ELR (cell line): ENCODE measurements around the gene SEPTIN14.
"Not testable (repeated sequence)": the region's sequence is repeated elsewhere in the genome, so short reads cannot be mapped to it uniquely, and the experiment has no call there.

Experiments used
- DNase-seq: peaks from one replicate; pipeline ENCODE4 v3.0.0-alpha.2; 2015; ENCODE audit warnings: low read depth

Gene SEPTIN14

GRCh38 chr7:55784151-55784550 is 78.4 kb downstream of the SEPTIN14 start:
- DNase-seq = no peak

DNA sequence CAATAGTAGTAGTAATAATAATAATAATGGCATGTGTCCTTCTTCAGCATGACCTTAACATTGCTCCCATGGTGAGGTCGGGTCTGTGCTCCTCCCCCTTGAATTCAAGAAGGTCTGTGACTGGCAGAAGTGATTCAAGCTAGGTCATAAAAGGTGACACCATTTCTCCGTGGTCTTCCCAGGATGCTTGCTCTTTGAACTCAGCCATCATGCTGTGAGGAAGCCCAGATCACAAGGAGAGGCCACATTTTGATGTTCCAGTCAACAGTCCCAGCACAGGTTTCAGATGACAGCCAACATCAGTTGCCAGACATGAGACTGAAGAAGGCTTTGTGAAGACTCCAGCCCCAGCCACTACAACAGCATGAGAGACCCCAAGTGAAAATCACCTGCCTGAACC is 83.9 kb downstream of the SEPTIN14 start:
- no peak for DNase-seq

DNA sequence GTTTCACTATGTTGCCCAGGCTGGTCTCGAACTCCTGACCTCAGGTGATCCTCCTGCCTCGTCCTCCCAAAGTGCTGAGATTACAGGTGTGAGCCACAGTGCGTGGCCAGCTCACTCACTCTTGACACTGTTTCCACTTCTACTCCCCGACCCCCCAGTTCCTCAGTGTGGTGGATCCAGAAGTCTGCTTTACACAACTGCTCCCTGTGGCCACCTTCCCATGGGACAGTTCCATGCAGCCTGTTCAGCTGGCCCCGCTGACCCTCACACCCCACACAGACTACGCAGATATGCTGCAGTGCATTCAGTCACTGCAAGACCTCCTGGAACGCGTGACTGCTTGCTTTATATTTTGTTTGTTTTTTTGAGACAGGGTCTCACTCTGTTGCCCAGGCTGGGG is 86.4 kb downstream of the SEPTIN14 start:
- no peak for DNase-seq

GRCh38 chr7:55775051-55775420 is 87.5 kb downstream of the SEPTIN14 start:
- DNase-seq = no peak

DNA sequence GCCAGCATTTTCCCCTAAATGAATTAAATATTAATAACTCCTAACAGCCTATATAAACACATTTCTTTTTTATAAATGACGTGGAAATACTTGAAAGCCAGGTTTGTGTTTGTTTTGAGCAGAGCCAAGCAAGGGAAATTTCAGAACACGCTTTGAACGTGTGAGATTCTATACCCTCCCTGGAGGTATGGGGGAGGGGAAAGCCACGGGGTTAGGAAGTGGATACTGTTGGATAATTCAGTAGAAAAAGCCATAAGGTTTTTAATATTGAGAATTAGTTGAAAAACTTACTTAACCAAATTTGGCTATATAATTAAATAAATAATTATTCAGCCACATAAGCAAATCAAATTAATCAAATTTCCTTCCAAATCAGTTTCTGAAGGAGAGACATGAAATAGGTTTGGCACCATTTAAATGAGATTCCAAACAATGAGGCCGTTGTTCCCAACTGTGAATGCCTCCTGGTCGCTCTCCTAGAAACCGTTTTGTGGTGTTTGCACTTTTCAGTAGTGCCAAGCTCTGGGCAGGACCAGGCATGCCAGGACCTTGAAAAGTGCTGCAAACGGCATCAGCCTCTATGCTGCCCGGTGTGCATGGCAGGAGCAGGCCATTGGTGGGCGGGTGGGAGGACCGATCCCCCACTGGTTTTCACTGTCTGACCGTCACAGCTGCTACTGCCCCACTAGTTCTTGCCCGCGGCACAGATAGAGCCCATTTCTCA is 88.1 kb downstream of the SEPTIN14 start:
- no peak for DNase-seq

GRCh38 chr7:55770778-55771177 is 91.8 kb downstream of the SEPTIN14 start:
- DNase-seq = no peak

- DNase-seq = not testable (repeated sequence)
These were observed 109.2 kb downstream of the SEPTIN14 start for GRCh38 chr7:55753274-55753862.

- not testable (repeated sequence) for DNase-seq
These were observed 117.8 kb downstream of the SEPTIN14 start for GRCh38 chr7:55744706-55745105.
